Measurements from ENCODE around the gene METTL9.

Gene METTL9

GRCh38 chr16:21694609-21695008 lies 95.2 kb downstream of the METTL9 start:
- Histone ChIP-seq H3K9me3 (ENCODE audit: severe bottlenecking) (no peaks in the 10 kb centered on the region), H3K36me3 (ENCODE audit: low read depth) (no peaks in the 10 kb centered on the region), H3K4me3 (ENCODE audit: severe bottlenecking) (no peak overlapping the region), H3K27me3 (ENCODE audit: insufficient read depth, poor library complexity, severe bottlenecking) (no peaks in the 10 kb centered on the region), H3K27ac (ENCODE audit: poor library complexity, severe bottlenecking) (no peak overlapping the region), H3K4me1 (ENCODE audit: insufficient read depth, poor library complexity, severe bottlenecking) (no peaks in the 10 kb centered on the region)
- no peak for DNase-seq (ENCODE audit: low spot score)
- TF ChIP-seq CTCF (IDR thresholded peaks at IDR 0.05; ENCODE audit: poor library complexity, severe bottlenecking) = no peak
- ATAC-seq (ENCODE audit: low read depth) = no peak

- H3K4me1 ChIP-seq (ENCODE audit: insufficient read depth, poor library complexity, severe bottlenecking) = no peaks in the 10 kb centered on the region
- no peaks in the 10 kb centered on the region for H3K36me3 ChIP-seq (ENCODE audit: low read depth)
- H3K27me3 ChIP-seq (ENCODE audit: insufficient read depth, poor library complexity, severe bottlenecking) = no peaks in the 10 kb centered on the region
- H3K9me3 ChIP-seq (ENCODE audit: severe bottlenecking) = no peaks in the 10 kb centered on the region
- ATAC-seq (ENCODE audit: low read depth) (no peak), DNase-seq (ENCODE audit: low spot score) (no peak)
- H3K4me3 ChIP-seq (ENCODE audit: severe bottlenecking) = no peak overlapping the region
- no peak for TF ChIP-seq CTCF (IDR thresholded peaks at IDR 0.05; ENCODE audit: poor library complexity, severe bottlenecking)
- no peak overlapping the region for H3K27ac ChIP-seq (ENCODE audit: poor library complexity, severe bottlenecking)
These were observed 97.7 kb downstream of the METTL9 start for GRCh38 chr16:21697032-21697431.

- Histone ChIP-seq H3K36me3 (ENCODE audit: low read depth) (no peaks in the 10 kb centered on the region), H3K9me3 (ENCODE audit: severe bottlenecking) (no peaks in the 10 kb centered on the region), H3K4me3 (ENCODE audit: severe bottlenecking) (no peak overlapping the region), H3K27me3 (ENCODE audit: insufficient read depth, poor library complexity, severe bottlenecking) (no peaks in the 10 kb centered on the region), H3K4me1 (ENCODE audit: insufficient read depth, poor library complexity, severe bottlenecking) (no peaks in the 10 kb centered on the region), H3K27ac (ENCODE audit: poor library complexity, severe bottlenecking) (no peak overlapping the region)
- no peak for TF ChIP-seq CTCF (IDR thresholded peaks at IDR 0.05; ENCODE audit: poor library complexity, severe bottlenecking)
- DNase-seq (ENCODE audit: low spot score) (no peak), ATAC-seq (ENCODE audit: low read depth) (no peak)
These were observed 99.0 kb downstream of the METTL9 start for GRCh38 chr16:21698169-21699032.

- no peaks in the 10 kb centered on the region for H3K36me3 ChIP-seq (ENCODE audit: low read depth)
- no peak for TF ChIP-seq CTCF (IDR thresholded peaks at IDR 0.05; ENCODE audit: poor library complexity, severe bottlenecking)
- no peaks in the 10 kb centered on the region for H3K4me1 ChIP-seq (ENCODE audit: insufficient read depth, poor library complexity, severe bottlenecking)
- DNase-seq (ENCODE audit: low spot score) (no peak), ATAC-seq (ENCODE audit: low read depth) (no peak)
- no peak overlapping the region for H3K27ac ChIP-seq (ENCODE audit: poor library complexity, severe bottlenecking)
- H3K9me3 ChIP-seq (ENCODE audit: severe bottlenecking) = no peaks in the 10 kb centered on the region
- H3K27me3 ChIP-seq (ENCODE audit: insufficient read depth, poor library complexity, severe bottlenecking) = no peaks in the 10 kb centered on the region
- no peak overlapping the region for H3K4me3 ChIP-seq (ENCODE audit: severe bottlenecking)
These were observed 101.9 kb downstream of the METTL9 start for GRCh38 chr16:21701271-21701670.

GRCh38 chr16:21702276-21702675 lies 102.9 kb downstream of the METTL9 start:
- H3K4me1 ChIP-seq (ENCODE audit: insufficient read depth, poor library complexity, severe bottlenecking) = no peaks in the 10 kb centered on the region
- TF ChIP-seq CTCF (IDR thresholded peaks at IDR 0.05; ENCODE audit: poor library complexity, severe bottlenecking) = no peak
- ATAC-seq (ENCODE audit: low read depth) = no peak

More at GRCh38 chr16:21702276-21702675, 102.9 kb downstream of the METTL9 start:
- Histone ChIP-seq H3K36me3 (ENCODE audit: low read depth) (no peaks in the 10 kb centered on the region), H3K9me3 (ENCODE audit: severe bottlenecking) (no peaks in the 10 kb centered on the region), H3K27ac (ENCODE audit: poor library complexity, severe bottlenecking) (no peak overlapping the region), H3K27me3 (ENCODE audit: insufficient read depth, poor library complexity, severe bottlenecking) (no peaks in the 10 kb centered on the region), H3K4me3 (ENCODE audit: severe bottlenecking) (no peak overlapping the region)
- DNase-seq (ENCODE audit: low spot score) = no peak

All from RWPE2 (cell line).